ENCODE results near the gene TTL. TPM values are rescaled to one million over a fixed set of nuclear protein-coding genes. Genes with fewer than 3 reads are reported as not detected.

The TTL gene
- total and polyA plus RNA-seq, 4 donors, result 3.6 to 9.5 (median 7.1) TPM

- DNase-seq (ENCODE audit: low spot score), result no peak
- Histone ChIP-seq H3K27ac (ENCODE audit: low read depth in 1 of 2, low read length in 2 of 2) (no peak overlapping the region), H3K27me3 (ENCODE audit: control insufficient read depth in 4 of 4, insufficient read depth in 4 of 4, low read length in 3 of 4) (no peaks in the 10 kb centered on the region), H3K4me3 (ENCODE audit: low read depth in 1 of 3, low read length in 3 of 3) (no peak overlapping the region), H3K9ac (ENCODE audit: low read depth in 1 of 2, low read length in 2 of 2) (no peak overlapping the region), H3K4me1 (ENCODE audit: control insufficient read depth in 4 of 4, insufficient read depth in 4 of 4, low read length in 3 of 4) (peaks cover 4 to 20% (median 13%) of the 10 kb centered on the region in 4 donors), H3K9me3 (ENCODE audit: control insufficient read depth in 4 of 4, low read length in 3 of 4) (no peaks in the 10 kb centered on the region), H3K36me3 (ENCODE audit: control insufficient read depth in 4 of 4, insufficient read depth in 3 of 4, low read depth in 1 of 4, low read length in 3 of 4) (peaks cover 0 to 15% (median 9%) of the 10 kb centered on the region in 4 donors)
- TF ChIP-seq NR2F2 (IDR thresholded peaks at IDR 0.05) (no peak), FOXA2 (IDR thresholded peaks at IDR 0.05) (no peak), GABPA (IDR thresholded peaks at IDR 0.05 in 1 of 2, conservative IDR thresholded peaks at IDR 0.05 in 1 of 2) (no peak), EGR1 (IDR thresholded peaks at IDR 0.05; ENCODE audit: low read depth in 2 of 2) (no peak), TAF1 (conservative IDR thresholded peaks at IDR 0.05) (no peak), SP1 (IDR thresholded peaks at IDR 0.05) (no peak), HNF4A (conservative IDR thresholded peaks at IDR 0.05) (no peak), MAX (IDR thresholded peaks at IDR 0.05) (no peak), FOXA1 (IDR thresholded peaks at IDR 0.05) (no peak), REST (IDR thresholded peaks at IDR 0.05) (no peak), RAD21 (IDR thresholded peaks at IDR 0.05) (no peak), YY1 (IDR thresholded peaks at IDR 0.05) (no peak), RXRA (IDR thresholded peaks at IDR 0.05) (no peak), ATF3 (IDR thresholded peaks at IDR 0.05) (no peak), HNF4G (IDR thresholded peaks at IDR 0.05) (no peak), ZBTB33 (IDR thresholded peaks at IDR 0.05) (no peak), CTCF (IDR thresholded peaks at IDR 0.05; ENCODE audit: low read depth, low read length, missing input control) (no peak), JUND (IDR thresholded peaks at IDR 0.05) (no peak)
- 95% methylated on average over 7 of the region's 7 CpGs for WGBS
Observed at GRCh38 chr2:112580084-112580483, 98.1 kb downstream of the TTL start.
